Calu3 (cell line): Measurements from ENCODE around the gene MYH10. TPM values are rescaled to one million over a fixed set of nuclear protein-coding genes. Genes with fewer than 3 reads are reported as not detected.

Experiments
- BruUV-seq: library from RNA; stranded (reverse); fragments of 400-500 nt; replicated peaks from 2 replicates; lab custom pipeline; 2021; lab: Mats Ljungman, UMichigan
- CTCF ChIA-PET: fragments of 300-600 bp; sonication (Branson Sonifier 250); formaldehyde crosslinking; loops from one replicate; lab custom pipeline; 2022; ENCODE audit warnings: antibody characterized with exemption; lab: Charles Lee
- DNase-seq: peaks from one replicate; pipeline ENCODE4 v3.0.0; 2022
- H3K27ac Mint-ChIP-seq: one replicate; pipeline ENCODE4 v1.8.0; 2022; ENCODE audit warnings: mixed read lengths; ENCODE audit not compliant: unreplicated experiment
- H3K27me3 Mint-ChIP-seq: one replicate; pipeline ENCODE4 v1.8.0; 2022; ENCODE audit warnings: mixed read lengths; ENCODE audit not compliant: unreplicated experiment
- H3K36me3 Mint-ChIP-seq: one replicate; pipeline ENCODE4 v1.8.0; 2022; ENCODE audit warnings: mild to moderate bottlenecking, moderate library complexity, mixed read lengths; ENCODE audit not compliant: insufficient read depth, unreplicated experiment
- H3K4me1 Mint-ChIP-seq: one replicate; pipeline ENCODE4 v1.8.0; 2022; ENCODE audit warnings: mild to moderate bottlenecking, low read depth, mixed read lengths; ENCODE audit not compliant: unreplicated experiment
- H3K4me3 Mint-ChIP-seq: one replicate; pipeline ENCODE4 v1.8.0; 2022; ENCODE audit warnings: mild to moderate bottlenecking, low read depth, moderate library complexity, mixed read lengths; ENCODE audit not compliant: unreplicated experiment
- H3K9me3 Mint-ChIP-seq: one replicate; pipeline ENCODE4 v1.8.0; 2022; ENCODE audit warnings: low read depth, mixed read lengths; ENCODE audit not compliant: unreplicated experiment
- CTCF ChIP-seq: fragments of 200-600 bp; IDR thresholded peaks from one replicate; pipeline ENCODE4 v1.8.0; 2022; ENCODE audit warnings: antibody characterized with exemption; ENCODE audit not compliant: unreplicated experiment
- intact Hi-C: fragments of 100-400 bp; cut with micrococcal nuclease; formaldehyde crosslinking; loops from one replicate; pipeline ENCODE4 v1.10.0; 2022; ENCODE audit not compliant: unreplicated experiment
- total RNA-seq: library from RNA; stranded (reverse); gene quantifications from 2 replicates; pipeline ENCODE4 v1.2.3, GENCODE V29; 2022

The MYH10 gene
- total RNA-seq, 1 experiment from 2014 or later: 37.0 TPM

- Mint-ChIP-seq H3K9me3 (no peaks in the 10 kb centered on the region), H3K36me3 (no peaks in the 10 kb centered on the region), H3K27ac (no peak overlapping the region), H3K4me3 (no peak overlapping the region), H3K4me1 (no peaks in the 10 kb centered on the region), H3K27me3 (peaks cover 28% of the 10 kb centered on the region)
- intact Hi-C loops: no loop called here
- no peak for TF ChIP-seq CTCF
- CTCF ChIA-PET: no interaction called here
- no TSS peak for BruUV-seq
- no peak for DNase-seq
These were observed 36.9 kb upstream of the MYH10 start for GRCh38 chr17:8667421-8667820.

GRCh38 chr17:8665684-8666083 lies 35.2 kb upstream of the MYH10 start:
- CTCF ChIA-PET: no interaction called here
- H3K4me1 Mint-ChIP-seq: no peaks in the 10 kb centered on the region
- intact Hi-C loops: no loop called here
- DNase-seq: no peak
- no peak for TF ChIP-seq CTCF
- H3K9me3 Mint-ChIP-seq: no peaks in the 10 kb centered on the region
- no peaks in the 10 kb centered on the region for H3K36me3 Mint-ChIP-seq
- no peak overlapping the region for H3K4me3 Mint-ChIP-seq
- no TSS peak for BruUV-seq
- H3K27me3 Mint-ChIP-seq: peaks cover 46% of the 10 kb centered on the region
- no peak overlapping the region for H3K27ac Mint-ChIP-seq

- CTCF ChIA-PET: no interaction called here
- Mint-ChIP-seq H3K4me1 (no peaks in the 10 kb centered on the region), H3K27me3 (peaks cover 57% of the 10 kb centered on the region), H3K4me3 (no peak overlapping the region), H3K36me3 (no peaks in the 10 kb centered on the region), H3K27ac (no peak overlapping the region), H3K9me3 (no peaks in the 10 kb centered on the region)
- DNase-seq: no peak
- intact Hi-C loops: no loop called here
- TF ChIP-seq CTCF: no peak
- BruUV-seq: no TSS peak
These were observed 34.1 kb upstream of the MYH10 start for GRCh38 chr17:8664456-8665126.

- TF ChIP-seq CTCF: no peak
- CTCF ChIA-PET: no interaction called here
- no peaks in the 10 kb centered on the region for H3K4me1 Mint-ChIP-seq
- no peaks in the 10 kb centered on the region for H3K9me3 Mint-ChIP-seq
- H3K27me3 Mint-ChIP-seq: peaks cover 66% of the 10 kb centered on the region
- no peak for DNase-seq
- no peak overlapping the region for H3K27ac Mint-ChIP-seq
- H3K36me3 Mint-ChIP-seq: no peaks in the 10 kb centered on the region
- BruUV-seq: no TSS peak
- intact Hi-C loops: no loop called here
- H3K4me3 Mint-ChIP-seq: no peak overlapping the region
These were observed 32.4 kb upstream of the MYH10 start for GRCh38 chr17:8662973-8663372.
